ENCODE data around the gene AUTS2. TPM values are rescaled to one million over a fixed set of nuclear protein-coding genes. Genes with fewer than 3 reads are reported as not detected.

AUTS2 gene
- total and polyA plus RNA-seq, 10 donors: 6.1 to 54.8 (median 29.1) TPM

DNA sequence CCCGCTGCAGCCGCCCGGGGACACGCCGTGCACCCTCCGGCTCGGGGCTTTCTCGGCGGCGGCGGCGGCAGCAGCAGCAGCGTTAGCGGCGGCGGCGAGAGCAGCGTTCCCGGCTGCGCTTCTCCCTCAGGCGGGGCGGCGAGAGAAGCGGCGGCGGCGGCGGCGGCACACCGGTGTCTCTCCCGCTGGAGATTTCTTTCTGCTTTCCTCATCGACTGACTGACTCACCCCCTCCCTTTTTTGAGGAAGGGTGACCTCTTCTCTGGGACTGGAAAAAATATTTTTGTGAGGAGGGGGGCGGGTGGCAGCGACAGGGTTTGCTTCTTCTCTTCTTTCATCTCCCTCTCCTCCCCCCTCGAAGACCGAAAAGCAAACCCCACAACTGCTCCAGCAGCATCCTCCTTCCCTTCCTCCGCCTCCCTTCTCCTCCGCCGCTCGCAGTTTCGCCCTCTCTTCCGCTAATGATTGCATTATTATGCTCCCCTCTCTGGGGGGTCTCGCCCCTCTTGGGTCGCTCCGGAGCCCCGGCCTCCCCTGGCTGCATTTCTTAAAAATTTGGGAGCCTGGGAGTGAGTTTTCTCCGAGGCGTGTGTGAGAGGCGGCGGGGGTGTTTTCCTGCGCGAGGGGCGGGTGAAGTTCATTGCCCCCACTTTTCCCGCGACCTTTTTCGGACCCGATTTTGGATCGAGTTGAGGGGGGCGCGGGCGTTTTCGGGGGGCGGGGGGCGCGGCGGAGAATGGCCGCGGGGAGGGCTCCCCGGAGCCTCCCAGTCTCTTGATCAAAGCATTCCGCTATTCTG lies 411 bp downstream of the AUTS2 start:
- 0 to 1% (median 1%) methylated on average over 44 to 70 of the region's 70 CpGs for WGBS, 5 donors
- intact Hi-C loops (cut with DNase I; ENCODE audit: low total_unique reads): no loop called here

GRCh38 chr7:69599286-69599954 lies 1.1 kb downstream of the AUTS2 start:
- Histone ChIP-seq H3K9me3 (no peaks in the 10 kb centered on the region), H3K4me1 (peaks cover 3 to 60% (median 39%) of the 10 kb centered on the region in 6 donors), H3K27ac (peak overlapping the region in 1 of 8 donors; percentile 82), H3K36me3 (no peaks in the 10 kb centered on the region), H3K4me3 (peak overlapping the region; percentile 63 to 91 (median 74)), H3K27me3 (replicated peaks in 1 of 7) (peaks cover 0 to 50% (median 8%) of the 10 kb centered on the region in 7 donors)
- no peak for TF ChIP-seq POLR2A (IDR thresholded peaks at IDR 0.05)
- peak in 1 of 3 donors; percentile 16 for TF ChIP-seq POLR2AphosphoS5 (IDR thresholded peaks at IDR 0.05)
- TF ChIP-seq, protein P1, sequence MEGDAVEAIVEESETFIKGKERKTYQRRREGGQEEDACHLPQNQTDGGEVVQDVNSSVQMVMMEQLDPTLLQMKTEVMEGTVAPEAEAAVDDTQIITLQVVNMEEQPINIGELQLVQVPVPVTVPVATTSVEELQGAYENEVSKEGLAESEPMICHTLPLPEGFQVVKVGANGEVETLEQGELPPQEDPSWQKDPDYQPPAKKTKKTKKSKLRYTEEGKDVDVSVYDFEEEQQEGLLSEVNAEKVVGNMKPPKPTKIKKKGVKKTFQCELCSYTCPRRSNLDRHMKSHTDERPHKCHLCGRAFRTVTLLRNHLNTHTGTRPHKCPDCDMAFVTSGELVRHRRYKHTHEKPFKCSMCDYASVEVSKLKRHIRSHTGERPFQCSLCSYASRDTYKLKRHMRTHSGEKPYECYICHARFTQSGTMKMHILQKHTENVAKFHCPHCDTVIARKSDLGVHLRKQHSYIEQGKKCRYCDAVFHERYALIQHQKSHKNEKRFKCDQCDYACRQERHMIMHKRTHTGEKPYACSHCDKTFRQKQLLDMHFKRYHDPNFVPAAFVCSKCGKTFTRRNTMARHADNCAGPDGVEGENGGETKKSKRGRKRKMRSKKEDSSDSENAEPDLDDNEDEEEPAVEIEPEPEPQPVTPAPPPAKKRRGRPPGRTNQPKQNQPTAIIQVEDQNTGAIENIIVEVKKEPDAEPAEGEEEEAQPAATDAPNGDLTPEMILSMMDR (IDR thresholded peaks at IDR 0.05 in 8 of 11, conservative IDR thresholded peaks at IDR 0.05 in 3 of 11): no peak
- intact Hi-C loops (cut with DNase I; ENCODE audit: low total_unique reads): no loop called here
- peak; percentile 79 for DNase-seq
- 0 to 2% (median 1%) methylated on average over 22 to 61 of the region's 61 CpGs for WGBS, 5 donors

More for the DNA sequence above, 411 bp downstream of the AUTS2 start:
- Histone ChIP-seq H3K4me1 (peaks cover 2 to 53% (median 32%) of the 10 kb centered on the region in 6 donors), H3K27ac (peak overlapping the region in 6 of 8 donors; percentile 43 to 82 (median 68)), H3K27me3 (replicated peaks in 1 of 7) (peaks cover 0 to 50% (median 8%) of the 10 kb centered on the region in 7 donors), H3K9me3 (no peaks in the 10 kb centered on the region), H3K36me3 (no peaks in the 10 kb centered on the region), H3K4me3 (peak overlapping the region; percentile 63 to 91 (median 74))
- TF ChIP-seq POLR2A (IDR thresholded peaks at IDR 0.05) (no peak), POLR2AphosphoS5 (IDR thresholded peaks at IDR 0.05) (peak in 2 of 3 donors; percentile 2 to 23)
- peak; percentile 83 for DNase-seq

DNA sequence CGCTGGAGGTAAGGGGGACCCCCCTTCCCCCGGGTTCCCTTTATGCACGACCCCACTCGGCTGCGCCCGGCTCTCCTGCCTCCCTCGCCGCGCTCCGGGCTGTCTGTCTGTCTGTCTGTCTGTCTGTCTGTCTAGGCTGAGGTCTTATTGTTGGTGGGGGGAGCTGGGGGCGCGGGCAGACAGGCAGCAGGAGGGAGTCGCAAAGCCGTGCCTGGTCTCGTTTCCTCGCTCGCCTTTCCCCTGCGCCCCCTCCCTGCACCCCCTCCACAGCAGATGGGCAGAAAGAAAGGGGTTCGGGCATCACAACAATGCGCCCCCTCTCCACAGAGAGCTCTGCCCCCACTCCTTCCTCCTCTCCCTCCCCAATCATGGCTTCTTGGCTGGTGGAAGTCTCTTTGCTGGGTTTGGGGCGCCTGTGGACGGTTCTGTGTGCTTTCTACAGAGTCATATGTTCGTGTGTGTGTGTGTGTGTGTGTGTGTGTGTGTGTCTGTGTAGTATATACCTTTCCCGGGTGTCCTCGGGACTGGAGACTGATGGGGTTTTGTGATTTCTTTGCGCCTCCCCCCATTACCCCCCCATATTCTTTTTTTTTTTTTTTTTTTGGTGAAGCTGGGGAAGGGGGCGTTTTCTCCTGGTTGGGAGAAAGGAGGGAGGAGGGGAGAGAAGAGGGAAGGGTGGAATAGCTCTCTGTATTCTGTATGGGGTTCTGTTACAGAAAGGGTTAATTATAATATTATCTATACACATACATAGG lies 1.9 kb downstream of the AUTS2 start:
- Histone ChIP-seq H3K27me3 (replicated peaks in 1 of 7) (peaks cover 0 to 50% (median 8%) of the 10 kb centered on the region in 7 donors), H3K4me3 (peak overlapping the region; percentile 63 to 91 (median 74)), H3K9me3 (no peaks in the 10 kb centered on the region), H3K36me3 (no peaks in the 10 kb centered on the region), H3K4me1 (peaks cover 3 to 67% (median 40%) of the 10 kb centered on the region in 6 donors), H3K27ac (no peak overlapping the region)
- DNase-seq: peak; percentile 76
- WGBS, 5 donors: 1 to 2% (median 1%) methylated on average over 25 to 27 of the region's 27 CpGs
- TF ChIP-seq POLR2A (IDR thresholded peaks at IDR 0.05) (no peak), POLR2AphosphoS5 (IDR thresholded peaks at IDR 0.05) (no peak)
- TF ChIP-seq, protein P1 (IDR thresholded peaks at IDR 0.05 in 8 of 11, conservative IDR thresholded peaks at IDR 0.05 in 3 of 11): no peak
- intact Hi-C loops (cut with DNase I; ENCODE audit: low total_unique reads): no loop called here

DNA sequence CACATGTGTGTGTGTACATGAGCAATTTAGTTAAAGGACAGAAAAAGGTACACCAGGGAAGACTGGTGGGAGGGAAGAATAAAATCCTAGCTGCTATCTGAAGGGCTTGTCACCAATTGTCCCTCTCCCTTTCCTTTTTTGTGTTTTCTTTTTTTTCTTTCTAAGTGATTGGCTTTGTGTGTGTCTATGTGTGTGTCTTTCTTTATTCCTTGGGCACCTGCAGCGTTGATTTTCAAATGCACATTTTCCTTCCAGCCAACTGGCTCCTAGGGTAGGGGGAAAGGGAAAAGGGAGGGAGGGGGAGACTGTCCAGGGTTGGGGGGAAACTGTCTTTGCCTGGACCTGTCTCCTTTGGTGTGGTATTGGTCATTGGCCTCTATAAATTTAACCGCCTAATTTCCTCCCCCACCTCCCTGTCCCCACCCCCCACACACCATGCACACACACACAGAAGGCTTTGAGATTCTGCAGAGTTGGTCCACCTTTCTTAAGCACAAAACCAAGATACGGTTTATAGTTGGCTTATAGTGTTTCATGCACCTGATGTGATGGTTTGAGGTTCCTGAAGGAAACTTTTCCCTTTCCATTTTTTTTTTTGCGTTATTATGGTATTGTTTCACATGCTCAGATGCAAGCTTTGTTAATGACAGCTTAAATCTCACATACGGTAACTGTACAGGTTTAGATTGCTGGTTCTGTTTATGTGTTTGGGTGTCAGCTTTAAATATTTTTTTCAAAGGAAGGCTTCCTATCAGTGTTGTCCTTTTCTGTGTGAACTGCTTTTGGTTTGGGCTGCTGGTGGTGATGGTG lies 2.6 kb downstream of the AUTS2 start:
- no peak for TF ChIP-seq POLR2AphosphoS5 (IDR thresholded peaks at IDR 0.05)
- TF ChIP-seq, protein P1 (IDR thresholded peaks at IDR 0.05 in 8 of 11, conservative IDR thresholded peaks at IDR 0.05 in 3 of 11): no peak
- no peak for TF ChIP-seq POLR2A (IDR thresholded peaks at IDR 0.05)
- no peaks in the 10 kb centered on the region for H3K9me3 ChIP-seq
- peak overlapping the region in 2 of 8 donors; percentile 77 to 91 for H3K4me3 ChIP-seq
- intact Hi-C loops (cut with DNase I; ENCODE audit: low total_unique reads): no loop called here
- H3K36me3 ChIP-seq: no peaks in the 10 kb centered on the region
- H3K27ac ChIP-seq: no peak overlapping the region
- 80 to 85% (median 84%) methylated on average over 5 of the region's 5 CpGs for WGBS, 5 donors
- H3K27me3 ChIP-seq (replicated peaks in 1 of 7): peaks cover 0 to 50% (median 8%) of the 10 kb centered on the region in 7 donors
- peaks cover 3 to 68% (median 40%) of the 10 kb centered on the region in 6 donors for H3K4me1 ChIP-seq
- DNase-seq: no peak

Measured in spleen (tissue), 11 donors.